Amniotic stem cell (primary cell): ENCODE measurements around the gene ACSF2.
"Not testable (repeated sequence)": the region's sequence is repeated elsewhere in the genome, so short reads cannot be mapped to it uniquely, and the experiment has no call there.

Source experiments
- DNase-seq: peaks from one replicate; lab custom pipeline; 2025; lab: John Stamatoyannopoulos, UW

ACSF2 gene

GRCh38 chr17:50425682-50426471, at the start of gene ACSF2:
Gene ACSF2 (plus strand): TSS chr17:50426218. CDS start chr17:50426262, 44 bp downstream.
- peak; percentile 16 for DNase-seq

GRCh38 chr17:50379351-50380132, 46.5 kb upstream of the ACSF2 start:
- no peak for DNase-seq

GRCh38 chr17:50380369-50381259, 45.4 kb upstream of the ACSF2 start:
- DNase-seq: no peak

- no peak for DNase-seq
These were observed 44.7 kb upstream of the ACSF2 start for GRCh38 chr17:50381260-50381815.

- DNase-seq: no peak
These were observed 44.1 kb upstream of the ACSF2 start for GRCh38 chr17:50381920-50382319.

GRCh38 chr17:50382931-50383330, 43.1 kb upstream of the ACSF2 start:
- no peak for DNase-seq

GRCh38 chr17:50386510-50386909, 39.5 kb upstream of the ACSF2 start:
- DNase-seq: no peak

- no peak for DNase-seq
These were observed 37.3 kb upstream of the ACSF2 start for GRCh38 chr17:50388728-50389127.

- no peak for DNase-seq
These were observed 36.5 kb upstream of the ACSF2 start for GRCh38 chr17:50389534-50389933.

- DNase-seq: no peak
These were observed 33.4 kb upstream of the ACSF2 start for GRCh38 chr17:50392621-50393020.

- DNase-seq: no peak
These were observed 32.3 kb upstream of the ACSF2 start for GRCh38 chr17:50393700-50394099.

- DNase-seq: no peak
These were observed 31.3 kb upstream of the ACSF2 start for GRCh38 chr17:50394711-50395110.

- DNase-seq: peak; percentile 14
These were observed 29.5 kb upstream of the ACSF2 start for GRCh38 chr17:50396261-50397110.

GRCh38 chr17:50397111-50397918, 28.7 kb upstream of the ACSF2 start, which contains the start of gene LRRC59:
Gene LRRC59 (minus strand): TSS chr17:50397523. CDS start chr17:50397317, 206 bp downstream.
- peak; percentile 65 for DNase-seq

GRCh38 chr17:50397919-50398285, 28.1 kb upstream of the ACSF2 start:
- DNase-seq: no peak

GRCh38 chr17:50398672-50399071, 27.3 kb upstream of the ACSF2 start:
- DNase-seq: not testable (repeated sequence)

- not testable (repeated sequence) for DNase-seq
These were observed 26.4 kb upstream of the ACSF2 start for GRCh38 chr17:50399591-50399990.

- not testable (repeated sequence) for DNase-seq
These were observed 20.7 kb upstream of the ACSF2 start for GRCh38 chr17:50405351-50405750.

GRCh38 chr17:50406578-50406977, 19.4 kb upstream of the ACSF2 start:
- DNase-seq: no peak

GRCh38 chr17:50407921-50408320, 18.1 kb upstream of the ACSF2 start:
- no peak for DNase-seq
